ENCODE measurements around the gene HIVEP3.

DNA sequence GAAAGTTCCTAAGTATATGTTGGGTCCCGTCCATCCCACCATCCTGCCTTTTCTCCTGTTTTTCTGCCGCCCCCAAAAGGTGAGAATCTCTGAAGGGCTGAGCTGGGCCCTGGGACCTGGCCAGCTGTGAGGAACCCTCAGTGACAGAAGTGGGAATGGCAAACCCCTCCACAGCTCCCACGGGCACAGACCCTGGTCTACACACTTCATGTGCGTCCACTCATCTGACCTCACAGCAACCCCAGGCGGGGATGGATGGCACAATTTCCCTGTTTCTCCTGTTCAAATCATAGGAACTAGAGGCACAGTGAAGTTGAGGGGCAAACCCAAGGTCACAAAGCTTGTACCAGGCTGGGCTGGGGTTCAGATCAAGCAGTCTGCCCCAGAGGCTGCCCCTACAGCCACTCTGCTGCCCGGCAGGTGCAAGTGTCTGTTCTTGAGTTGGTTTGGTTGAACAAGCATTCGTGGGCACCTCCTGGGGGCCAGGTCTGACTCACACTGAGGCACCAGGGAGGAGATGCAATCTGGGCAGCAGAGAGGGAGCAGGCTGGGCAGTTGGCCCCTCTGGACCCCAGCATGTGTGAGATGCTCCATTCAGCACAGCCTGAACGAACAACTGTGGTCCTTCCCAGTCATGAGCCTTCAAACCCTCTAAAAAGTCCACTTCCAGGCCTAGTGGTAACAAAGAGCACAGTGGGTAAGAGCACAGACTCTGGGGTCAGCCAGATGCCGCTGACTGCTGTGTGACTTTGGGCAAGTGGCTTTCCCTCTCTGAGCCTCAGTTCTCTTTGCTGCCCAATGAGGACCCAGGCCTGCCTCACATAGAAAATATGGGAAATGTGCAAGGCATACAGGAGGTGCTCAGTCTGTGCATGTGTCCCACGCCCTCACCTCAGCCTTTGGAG, 438.3 kb downstream of the HIVEP3 start:
- TF ChIP-seq, protein P1, sequence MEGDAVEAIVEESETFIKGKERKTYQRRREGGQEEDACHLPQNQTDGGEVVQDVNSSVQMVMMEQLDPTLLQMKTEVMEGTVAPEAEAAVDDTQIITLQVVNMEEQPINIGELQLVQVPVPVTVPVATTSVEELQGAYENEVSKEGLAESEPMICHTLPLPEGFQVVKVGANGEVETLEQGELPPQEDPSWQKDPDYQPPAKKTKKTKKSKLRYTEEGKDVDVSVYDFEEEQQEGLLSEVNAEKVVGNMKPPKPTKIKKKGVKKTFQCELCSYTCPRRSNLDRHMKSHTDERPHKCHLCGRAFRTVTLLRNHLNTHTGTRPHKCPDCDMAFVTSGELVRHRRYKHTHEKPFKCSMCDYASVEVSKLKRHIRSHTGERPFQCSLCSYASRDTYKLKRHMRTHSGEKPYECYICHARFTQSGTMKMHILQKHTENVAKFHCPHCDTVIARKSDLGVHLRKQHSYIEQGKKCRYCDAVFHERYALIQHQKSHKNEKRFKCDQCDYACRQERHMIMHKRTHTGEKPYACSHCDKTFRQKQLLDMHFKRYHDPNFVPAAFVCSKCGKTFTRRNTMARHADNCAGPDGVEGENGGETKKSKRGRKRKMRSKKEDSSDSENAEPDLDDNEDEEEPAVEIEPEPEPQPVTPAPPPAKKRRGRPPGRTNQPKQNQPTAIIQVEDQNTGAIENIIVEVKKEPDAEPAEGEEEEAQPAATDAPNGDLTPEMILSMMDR (conservative IDR thresholded peaks at IDR 0.05; ENCODE audit: low read depth, low read length), result no peak
- TF ChIP-seq EZH2 (IDR thresholded peaks at IDR 0.05; ENCODE audit: borderline replicate concordance, low read depth, low read length, poor library complexity, severe bottlenecking), result no peak
